ENCODE measurements around the gene SLC19A1. TPM values are rescaled to one million over a fixed set of nuclear protein-coding genes. Genes with fewer than 3 reads are reported as not detected.

Gene SLC19A1
- total RNA-seq, 1 donor from 2014 or later, result 53.3 TPM

- peak overlapping the region; percentile 88 for H3K4me3 Mint-ChIP-seq (ENCODE audit: unreplicated experiment)
- peaks cover 13% of the 10 kb centered on the region for H3K27me3 Mint-ChIP-seq (ENCODE audit: unreplicated experiment)
- DNase-seq, result peak; percentile 36
- peaks cover 3% of the 10 kb centered on the region for H3K9me3 Mint-ChIP-seq (ENCODE audit: unreplicated experiment)
- H3K27ac Mint-ChIP-seq (ENCODE audit: unreplicated experiment), result peak overlapping the region; percentile 77
- peaks cover 5% of the 10 kb centered on the region for H3K4me1 Mint-ChIP-seq (ENCODE audit: low read depth, unreplicated experiment)
- no peaks in the 10 kb centered on the region for H3K36me3 Mint-ChIP-seq (ENCODE audit: unreplicated experiment)
- TF ChIP-seq, protein P1, sequence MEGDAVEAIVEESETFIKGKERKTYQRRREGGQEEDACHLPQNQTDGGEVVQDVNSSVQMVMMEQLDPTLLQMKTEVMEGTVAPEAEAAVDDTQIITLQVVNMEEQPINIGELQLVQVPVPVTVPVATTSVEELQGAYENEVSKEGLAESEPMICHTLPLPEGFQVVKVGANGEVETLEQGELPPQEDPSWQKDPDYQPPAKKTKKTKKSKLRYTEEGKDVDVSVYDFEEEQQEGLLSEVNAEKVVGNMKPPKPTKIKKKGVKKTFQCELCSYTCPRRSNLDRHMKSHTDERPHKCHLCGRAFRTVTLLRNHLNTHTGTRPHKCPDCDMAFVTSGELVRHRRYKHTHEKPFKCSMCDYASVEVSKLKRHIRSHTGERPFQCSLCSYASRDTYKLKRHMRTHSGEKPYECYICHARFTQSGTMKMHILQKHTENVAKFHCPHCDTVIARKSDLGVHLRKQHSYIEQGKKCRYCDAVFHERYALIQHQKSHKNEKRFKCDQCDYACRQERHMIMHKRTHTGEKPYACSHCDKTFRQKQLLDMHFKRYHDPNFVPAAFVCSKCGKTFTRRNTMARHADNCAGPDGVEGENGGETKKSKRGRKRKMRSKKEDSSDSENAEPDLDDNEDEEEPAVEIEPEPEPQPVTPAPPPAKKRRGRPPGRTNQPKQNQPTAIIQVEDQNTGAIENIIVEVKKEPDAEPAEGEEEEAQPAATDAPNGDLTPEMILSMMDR (IDR thresholded peaks at IDR 0.05; ENCODE audit: partially characterized antibody, unreplicated experiment), result no peak
Observed at GRCh38 chr21:45541221-45542039, 810 bp downstream of the SLC19A1 start.

GRCh38 chr21:45540601-45540970 lies 1.7 kb downstream of the SLC19A1 start:
- TF ChIP-seq, protein P1 (IDR thresholded peaks at IDR 0.05; ENCODE audit: partially characterized antibody, unreplicated experiment), result no peak
- H3K27me3 Mint-ChIP-seq (ENCODE audit: unreplicated experiment), result peaks cover 11% of the 10 kb centered on the region
- H3K9me3 Mint-ChIP-seq (ENCODE audit: unreplicated experiment), result peaks cover 3% of the 10 kb centered on the region
- peaks cover 5% of the 10 kb centered on the region for H3K4me1 Mint-ChIP-seq (ENCODE audit: low read depth, unreplicated experiment)
- H3K4me3 Mint-ChIP-seq (ENCODE audit: unreplicated experiment), result peak overlapping the region; percentile 88
- H3K27ac Mint-ChIP-seq (ENCODE audit: unreplicated experiment), result peak overlapping the region; percentile 77
- peak; percentile 12 for DNase-seq
- H3K36me3 Mint-ChIP-seq (ENCODE audit: unreplicated experiment), result no peaks in the 10 kb centered on the region

DNA sequence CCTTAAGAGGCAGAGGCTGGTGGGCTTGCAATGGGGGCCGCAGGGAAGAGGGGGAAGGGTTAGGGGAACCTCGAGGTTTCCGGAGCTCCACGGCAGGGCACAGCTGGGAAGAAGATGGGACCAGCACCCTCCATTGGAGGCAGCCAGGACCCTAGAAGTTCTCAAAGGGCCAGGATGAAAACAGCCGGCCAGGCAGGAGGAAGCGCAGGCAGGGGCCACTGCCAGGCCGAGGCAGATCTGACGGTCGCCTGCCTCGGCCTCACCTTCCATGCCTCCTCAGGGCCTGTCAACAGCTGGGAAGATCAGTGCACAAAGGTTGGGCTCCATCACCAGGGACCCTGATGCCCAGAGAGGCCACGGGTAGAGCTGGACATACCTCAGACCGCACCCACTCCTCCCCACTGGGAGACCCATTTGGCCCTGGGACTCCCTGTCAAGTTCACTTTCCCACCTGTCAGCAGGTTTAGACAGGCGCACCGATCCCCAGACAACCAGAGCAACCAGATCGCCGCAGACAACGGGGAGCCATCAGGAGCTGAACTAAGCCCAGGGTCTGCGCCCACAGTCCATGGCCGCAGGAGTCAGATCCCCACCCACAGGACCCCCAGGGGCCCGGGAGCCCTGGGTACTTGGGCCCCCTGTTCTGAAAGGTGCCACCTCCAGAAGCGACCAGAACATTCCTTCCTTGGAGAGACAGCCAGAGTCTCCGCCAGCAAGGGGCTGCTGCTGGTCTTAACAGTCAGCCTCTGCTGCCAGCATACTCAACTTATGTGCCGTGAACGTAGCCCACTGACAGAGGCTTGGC lies 2.2 kb downstream of the SLC19A1 start:
- peak; percentile 18 for DNase-seq
- peaks cover 7% of the 10 kb centered on the region for H3K4me1 Mint-ChIP-seq (ENCODE audit: low read depth, unreplicated experiment)
- H3K36me3 Mint-ChIP-seq (ENCODE audit: unreplicated experiment), result no peaks in the 10 kb centered on the region
- no peak overlapping the region for H3K27ac Mint-ChIP-seq (ENCODE audit: unreplicated experiment)
- peak overlapping the region; percentile 88 for H3K4me3 Mint-ChIP-seq (ENCODE audit: unreplicated experiment)
- peaks cover 5% of the 10 kb centered on the region for H3K9me3 Mint-ChIP-seq (ENCODE audit: unreplicated experiment)
- H3K27me3 Mint-ChIP-seq (ENCODE audit: unreplicated experiment), result peaks cover 7% of the 10 kb centered on the region
- TF ChIP-seq, protein P1 (IDR thresholded peaks at IDR 0.05; ENCODE audit: partially characterized antibody, unreplicated experiment), result no peak

GRCh38 chr21:45539046-45539795 lies 3.0 kb downstream of the SLC19A1 start:
- H3K4me3 Mint-ChIP-seq (ENCODE audit: unreplicated experiment), result no peak overlapping the region
- peaks cover 9% of the 10 kb centered on the region for H3K4me1 Mint-ChIP-seq (ENCODE audit: low read depth, unreplicated experiment)
- no peaks in the 10 kb centered on the region for H3K36me3 Mint-ChIP-seq (ENCODE audit: unreplicated experiment)
- peak; percentile 42 for DNase-seq
- H3K9me3 Mint-ChIP-seq (ENCODE audit: unreplicated experiment), result peaks cover 5% of the 10 kb centered on the region
- no peak overlapping the region for H3K27ac Mint-ChIP-seq (ENCODE audit: unreplicated experiment)
- H3K27me3 Mint-ChIP-seq (ENCODE audit: unreplicated experiment), result peaks cover 8% of the 10 kb centered on the region
- TF ChIP-seq, protein P1 (IDR thresholded peaks at IDR 0.05; ENCODE audit: partially characterized antibody, unreplicated experiment), result no peak
